Panc1 (cell line): Measurements from ENCODE around the gene GSTO2. TPM values are rescaled to one million over a fixed set of nuclear protein-coding genes. Genes with fewer than 3 reads are reported as not detected.

Source experiments
- ATAC-seq: fragments of 200-7000 bp; cut with Tn5 transposase; 2 replicates; pipeline ENCODE4 v1.9.1; 2020; ENCODE audit warnings: mild to moderate bottlenecking, moderate library complexity
- BruUV-seq: library from RNA; stranded (reverse); fragments of 400-500 nt; replicated peaks from 2 replicates; lab custom pipeline; 2021; lab: Mats Ljungman, UMichigan
- CTCF ChIA-PET: fragments of 300-600 bp; sonication (Branson Sonifier 250); formaldehyde crosslinking; loops from one replicate; lab custom pipeline; 2022; ENCODE audit warnings: antibody characterized with exemption; lab: Charles Lee
- POLR2A ChIA-PET: fragments of 300-600 bp; sonication (Branson Sonifier 250); formaldehyde crosslinking; loops from one replicate; lab custom pipeline; 2022; ENCODE audit warnings: antibody characterized with exemption; lab: Charles Lee
- DNase-seq: peaks from one replicate; pipeline ENCODE4 v3.0.0-alpha.2; 2010; ENCODE audit warnings: low read depth, low spot score
- H3K27ac ChIP-seq: 2 replicates; pipeline ENCODE4 v1.5.1; 2011; ENCODE audit warnings: mild to moderate bottlenecking, low read length, inconsistent platforms
- H3K27me3 ChIP-seq: fragments of 200-500 bp; sonication (Bioruptor generic); 2 replicates; pipeline ENCODE4 v1.6.0; 2014; ENCODE audit warnings: low read length, inconsistent platforms; ENCODE audit not compliant: control insufficient read depth, insufficient read depth
- H3K36me3 ChIP-seq: fragments of 200-500 bp; sonication (Bioruptor generic); 2 replicates; pipeline ENCODE4 v1.5.1; 2014; ENCODE audit warnings: inconsistent platforms, mild to moderate bottlenecking, low read length, moderate library complexity; ENCODE audit not compliant: control insufficient read depth, insufficient read depth
- H3K4me1 ChIP-seq: 2 replicates; pipeline ENCODE4 v1.5.1; 2011; ENCODE audit warnings: inconsistent platforms, mild to moderate bottlenecking, low read length, moderate library complexity; ENCODE audit not compliant: control insufficient read depth, insufficient read depth
- H3K4me3 ChIP-seq, 2 experiments: 2 replicates each; pipeline ENCODE4 v1.5.1; 2011 to 2012; ENCODE audit warnings: low read depth in 2 of 2, low read length in 2 of 2, mild to moderate bottlenecking in 2 of 2, inconsistent platforms in 1 of 2, moderate library complexity in 1 of 2
- H3K9me3 ChIP-seq: fragments of 200-500 bp; sonication (Bioruptor generic); 2 replicates; pipeline ENCODE4 v1.5.1; 2014; ENCODE audit warnings: low read depth, mild to moderate bottlenecking, inconsistent platforms, low read length, moderate library complexity; ENCODE audit not compliant: control insufficient read depth, insufficient read depth
- CTCF ChIP-seq: fragments of 450-650 bp; IDR thresholded peaks from 2 replicates; pipeline ENCODE4 v1.5.1; 2017; ENCODE audit warnings: mild to moderate bottlenecking
- POLR2AphosphoS5 ChIP-seq: IDR thresholded peaks from 2 replicates; pipeline ENCODE4 v1.6.1; 2012; ENCODE audit warnings: mild to moderate bottlenecking, low read depth, low read length, moderate library complexity
- REST ChIP-seq, 2 experiments: IDR thresholded peaks; 2 replicates each; pipeline ENCODE4 v1.6.1; 2011 to 2012; ENCODE audit warnings: low read depth in 2 of 2, control low read depth in 1 of 2, low read length in 1 of 2, mild to moderate bottlenecking in 1 of 2, moderate library complexity in 1 of 2; ENCODE audit not compliant: insufficient read depth in 1 of 2
- SIN3A ChIP-seq: IDR thresholded peaks from 2 replicates; pipeline ENCODE4 v1.6.1; 2012; ENCODE audit warnings: low read depth, mild to moderate bottlenecking, low read length, moderate library complexity, borderline replicate concordance; ENCODE audit not compliant: insufficient read depth
- TCF7L2 ChIP-seq: IDR thresholded peaks from 2 replicates; pipeline ENCODE4 v1.6.1; 2011; ENCODE audit warnings: mild to moderate bottlenecking, low read depth, low read length, inconsistent platforms
- in situ Hi-C: cut with HindIII; loops from 2 replicates; pipeline ENCODE4 v1.10.0; 2016; ENCODE audit warnings: low sequenced_read_pairs, low pct_unique_long_range_greater_than_20kb
- intact Hi-C: fragments of 100-400 bp; cut with micrococcal nuclease; formaldehyde crosslinking; loops from one replicate; pipeline ENCODE4 v1.10.0; 2022; ENCODE audit not compliant: unreplicated experiment
- total RNA-seq: library from RNA; stranded (reverse); gene quantifications from one replicate; pipeline ENCODE4 v1.2.1, GENCODE V29; 2021; ENCODE audit not compliant: unreplicated experiment

GSTO2 gene
- total RNA-seq, 1 experiment from 2014 or later, result 28.5 TPM

- no peak for DNase-seq
- TF ChIP-seq POLR2AphosphoS5, result no peak
- no peak for TF ChIP-seq CTCF
- no peak for TF ChIP-seq SIN3A
- TF ChIP-seq TCF7L2, result no peak
- Histone ChIP-seq H3K9me3 (no peaks in the 10 kb centered on the region), H3K27me3 (no peaks in the 10 kb centered on the region), H3K4me1 (peaks cover 98% of the 10 kb centered on the region), H3K4me3 (peak overlapping the region in 1 of 2 experiments; percentile 32; a peak in 2 of 4 replicates), H3K27ac (peak overlapping the region; percentile 98), H3K36me3 (no peaks in the 10 kb centered on the region)
- peak; percentile 3; the same call in 1 of the 2 replicates for ATAC-seq
- ChIA-PET POLR2A (interaction anchor here (1.2 kb wide), 1 partner anchor 18 kb away, joined by 3 read pairs; no protein-coding TSS in a partner anchor), CTCF (no interaction called here)
- in situ Hi-C loops (no loop called here), intact Hi-C loops (no loop called here)
- no TSS peak for BruUV-seq
Measured at GRCh38 chr10:104329735-104330134, 60.8 kb downstream of the GSTO2 start.

GRCh38 chr10:104330168-104331110 lies 61.5 kb downstream of the GSTO2 start:
- H3K4me1 ChIP-seq, result peaks cover 100% of the 10 kb centered on the region
- H3K27me3 ChIP-seq, result no peaks in the 10 kb centered on the region
- no TSS peak for BruUV-seq
- H3K9me3 ChIP-seq, result no peaks in the 10 kb centered on the region
- H3K27ac ChIP-seq, result peak overlapping the region; percentile 98
- intact Hi-C loops (no loop called here), in situ Hi-C loops (no loop called here)
- no peaks in the 10 kb centered on the region for H3K36me3 ChIP-seq
- TF ChIP-seq CTCF (no peak), SIN3A (no peak), TCF7L2 (no peak), POLR2AphosphoS5 (no peak; the same call in 1 of the 2 replicates)
- ChIA-PET CTCF (interaction anchor here (1.1 kb wide), 1 partner anchor 57 kb away, joined by 3 read pairs; no protein-coding TSS in a partner anchor), POLR2A (interaction anchor here (1.2 kb wide), 1 partner anchor 17 kb away, joined by 3 read pairs; no protein-coding TSS in a partner anchor)
- DNase-seq, result no peak
- no peak for ATAC-seq
- peak overlapping the region in 1 of 2 experiments; percentile 32; a peak in 2 of 4 replicates for H3K4me3 ChIP-seq

- CTCF ChIA-PET, result interaction anchor here (1.1 kb wide), 1 partner anchor 58 kb away, joined by 3 read pairs; no protein-coding TSS in a partner anchor
- peak; percentile 58 for ATAC-seq
- peak overlapping the region; percentile 98 for H3K27ac ChIP-seq
- in situ Hi-C loops, result no loop called here
- DNase-seq, result no peak
- no peaks in the 10 kb centered on the region for H3K36me3 ChIP-seq
- peaks cover 99% of the 10 kb centered on the region for H3K4me1 ChIP-seq
- POLR2A ChIA-PET, result no interaction called here
- BruUV-seq, result TSS peak; percentile 3
- peak overlapping the region; percentile 3 to 40; a peak in 3 of 4 replicates for H3K4me3 ChIP-seq
- H3K9me3 ChIP-seq, result no peaks in the 10 kb centered on the region
- TF ChIP-seq POLR2AphosphoS5 (peak; percentile 78; the same call in 1 of the 2 replicates), SIN3A (peak; percentile 65; the same call in 1 of the 2 replicates), TCF7L2 (peak; percentile 97), REST (IDR thresholded peaks at IDR 0.05; ENCODE audit: insufficient read depth in 1 of 2, low read depth in 2 of 2, low read length in 1 of 2) (no peak)
- intact Hi-C loops, result no loop called here
- no peaks in the 10 kb centered on the region for H3K27me3 ChIP-seq
Measured at GRCh38 chr10:104331208-104331838, 62.3 kb downstream of the GSTO2 start.
